GM23338 (cell line): ENCODE results near the gene PARP8. TPM values are rescaled to one million over a fixed set of nuclear protein-coding genes. Genes with fewer than 3 reads are reported as not detected.
"Not testable (repeated sequence)": the region's sequence is repeated elsewhere in the genome, so short reads cannot be mapped to it uniquely, and the experiment has no call there.

Experiments
- ATAC-seq: fragments of 200-7000 bp; cut with Tn5 transposase; 3 replicates; pipeline ENCODE4 v1.9.1; 2020
- DNase-seq: peaks from one replicate; pipeline ENCODE4 v3.0.0-alpha.2; 2015; ENCODE audit warnings: low spot score
- H2AFZ ChIP-seq: fragments of 200-600 bp; sonication (generic); 2 replicates; pipeline ENCODE4 v1.8.0; 2016; ENCODE audit warnings: antibody characterized with exemption, mild to moderate bottlenecking, moderate library complexity
- H3F3A ChIP-seq: fragments of 200-600 bp; sonication (generic); replicated peaks from 2 replicates; pipeline ENCODE4 v1.8.0; 2017; ENCODE audit warnings: antibody characterized with exemption, mixed run types, low read depth
- H3K27ac ChIP-seq: fragments of 200-600 bp; sonication (generic); 2 replicates; pipeline ENCODE4 v1.6.1; 2016; ENCODE audit warnings: low read depth
- H3K27me3 ChIP-seq: fragments of 200-600 bp; sonication (generic); 2 replicates; pipeline ENCODE4 v1.8.0; 2016; ENCODE audit warnings: mild to moderate bottlenecking, mixed run types, moderate library complexity; ENCODE audit not compliant: insufficient read depth
- H3K36me3 ChIP-seq: fragments of 200-600 bp; sonication (generic); 2 replicates; pipeline ENCODE4 v1.8.0; 2016; ENCODE audit warnings: mild to moderate bottlenecking; ENCODE audit not compliant: insufficient read depth
- H3K4me1 ChIP-seq: fragments of 200-600 bp; sonication (generic); 2 replicates; pipeline ENCODE4 v1.8.0; 2016; ENCODE audit warnings: mild to moderate bottlenecking, moderate library complexity; ENCODE audit not compliant: insufficient read depth
- H3K4me2 ChIP-seq: fragments of 200-600 bp; sonication (generic); 2 replicates; pipeline ENCODE4 v1.7.1; 2017; ENCODE audit warnings: mixed run types
- H3K4me3 ChIP-seq: fragments of 200-600 bp; sonication (generic); 2 replicates; pipeline ENCODE4 v1.6.1; 2016; ENCODE audit warnings: mixed run types
- H3K79me2 ChIP-seq: fragments of 200-600 bp; sonication (generic); replicated peaks from 2 replicates; pipeline ENCODE4 v1.8.0; 2017; ENCODE audit warnings: mild to moderate bottlenecking; ENCODE audit not compliant: insufficient read depth
- H3K9me2 ChIP-seq: fragments of 200-600 bp; sonication (generic); 2 replicates; pipeline ENCODE4 v1.8.0; 2017; ENCODE audit not compliant: insufficient read depth
- H4K20me1 ChIP-seq: fragments of 200-600 bp; sonication (generic); replicated peaks from 2 replicates; pipeline ENCODE4 v1.8.0; 2017; ENCODE audit warnings: mild to moderate bottlenecking; ENCODE audit not compliant: insufficient read depth
- H3K27ac Mint-ChIP-seq: 2 replicates; pipeline ENCODE4 v1.8.0; 2020; ENCODE audit warnings: inconsistent platforms, mild to moderate bottlenecking, moderate library complexity, mixed read lengths
- H3K27me3 Mint-ChIP-seq: 3 replicates; pipeline ENCODE4 v1.8.0; 2022; ENCODE audit warnings: low read depth, mild to moderate bottlenecking, moderate library complexity, mixed read lengths, inconsistent platforms; ENCODE audit not compliant: insufficient read depth, poor library complexity
- H3K36me3 Mint-ChIP-seq: 3 replicates; pipeline ENCODE4 v1.8.0; 2021; ENCODE audit warnings: low read depth, mild to moderate bottlenecking, inconsistent platforms, moderate library complexity, mixed read lengths
- H3K4me1 Mint-ChIP-seq: 3 replicates; pipeline ENCODE4 v1.8.0; 2020; ENCODE audit warnings: mild to moderate bottlenecking, inconsistent platforms, mixed read lengths
- H3K4me3 Mint-ChIP-seq: 3 replicates; pipeline ENCODE4 v1.8.0; 2021; ENCODE audit warnings: moderate library complexity, mild to moderate bottlenecking, inconsistent platforms, mixed read lengths
- H3K9me3 Mint-ChIP-seq: 3 replicates; pipeline ENCODE4 v1.8.0; 2020; ENCODE audit warnings: moderate library complexity, mild to moderate bottlenecking, inconsistent platforms, mixed read lengths
- CREB1 ChIP-seq: fragments of 250-450 bp; sonication (Bioruptor Pico); IDR thresholded peaks from 2 replicates; pipeline ENCODE4 v1.5.0; 2020; ENCODE audit warnings: low read depth, mild to moderate bottlenecking, moderate library complexity
- ETS1 ChIP-seq: IDR thresholded peaks from 2 replicates; pipeline ENCODE4 v1.6.1; 2016; ENCODE audit warnings: antibody characterized with exemption
- EZH2 ChIP-seq: fragments of 200-600 bp; sonication (generic); IDR thresholded peaks from one replicate; pipeline ENCODE4 v1.8.0; 2017; ENCODE audit warnings: antibody characterized with exemption, mild to moderate bottlenecking, low read depth; ENCODE audit not compliant: unreplicated experiment
- EZH2phosphoT487 ChIP-seq: fragments of 200-600 bp; sonication (generic); IDR thresholded peaks from one replicate; pipeline ENCODE4 v1.8.1; 2018; ENCODE audit warnings: antibody characterized with exemption; ENCODE audit not compliant: unreplicated experiment
- JUNB ChIP-seq: IDR thresholded peaks from one replicate; pipeline ENCODE4 v1.6.1; 2016; ENCODE audit warnings: antibody characterized with exemption; ENCODE audit not compliant: unreplicated experiment
- NANOG ChIP-seq: IDR thresholded peaks from 2 replicates; pipeline ENCODE4 v1.6.1; 2016; ENCODE audit warnings: antibody characterized with exemption, borderline replicate concordance
- POLR2AphosphoS5 ChIP-seq: IDR thresholded peaks from 2 replicates; pipeline ENCODE4 v1.6.1; 2016; ENCODE audit warnings: antibody characterized with exemption, low read depth
- REST ChIP-seq: IDR thresholded peaks from one replicate; pipeline ENCODE4 v1.6.1; 2018; ENCODE audit warnings: antibody characterized with exemption; ENCODE audit not compliant: unreplicated experiment
- STAT1 ChIP-seq: IDR thresholded peaks from one replicate; pipeline ENCODE4 v1.6.1; 2016; ENCODE audit warnings: antibody characterized with exemption; ENCODE audit not compliant: unreplicated experiment
- ZNF114 ChIP-seq: fragments of 250-450 bp; sonication (Bioruptor Pico); IDR thresholded peaks from 2 replicates; pipeline ENCODE4 v1.5.0; 2020; ENCODE audit warnings: mild to moderate bottlenecking, moderate library complexity
- ZNF331 ChIP-seq: fragments of 250-450 bp; sonication (Bioruptor Pico); IDR thresholded peaks from 2 replicates; pipeline ENCODE4 v1.5.0; 2020; ENCODE audit warnings: low read depth, mild to moderate bottlenecking, moderate library complexity
- ZNF462 ChIP-seq: fragments of 250-450 bp; sonication (Bioruptor Pico); IDR thresholded peaks from 2 replicates; pipeline ENCODE4 v1.5.0; 2020; ENCODE audit warnings: mild to moderate bottlenecking, moderate library complexity
- polyA plus RNA-seq: library from polyadenylated mRNA; unstranded; fragments of >200 nt; fragmentation: Nextera tagmentation; extraction: Ambion mirVana; gene quantifications from 2 replicates; pipeline ENCODE4 v1.2.1, GENCODE V29; 2016
- total RNA-seq: library from RNA; depleted of rRNA; stranded (reverse); fragments of >200 nt; shearing (Covaris generic); gene quantifications from 2 replicates; pipeline ENCODE4 v1.2.3, GENCODE V29; 2014

The PARP8 gene
- total and polyA plus RNA-seq, 2 experiments from 2014 or later, result 13.0 to 25.0 TPM

GRCh38 chr5:50774446-50775175, 108.2 kb downstream of the PARP8 start:
- not testable (repeated sequence) for H3K4me1 ChIP-seq, H3K79me2 ChIP-seq, DNase-seq, H3K4me2 ChIP-seq, ATAC-seq, H3K4me3 Mint-ChIP-seq, H3K4me1 Mint-ChIP-seq, H3K9me2 ChIP-seq, H2AFZ ChIP-seq, H3K27me3 ChIP-seq, H3K27me3 Mint-ChIP-seq, H3K4me3 ChIP-seq, H4K20me1 ChIP-seq, H3F3A ChIP-seq, H3K27ac ChIP-seq, H3K27ac Mint-ChIP-seq
- H3K9me3 Mint-ChIP-seq, result peaks cover 43% of the 10 kb centered on the region
- peaks cover 67% of the 10 kb centered on the region for H3K36me3 Mint-ChIP-seq
- H3K36me3 ChIP-seq, result peaks cover 19% of the 10 kb centered on the region

- H3K27ac Mint-ChIP-seq, result no peak overlapping the region
- no peaks in the 10 kb centered on the region for H3K79me2 ChIP-seq
- no peak for ATAC-seq
- TF ChIP-seq POLR2AphosphoS5 (no peak), ZNF114 (no peak), ZNF462 (no peak), ETS1 (no peak), REST (no peak), STAT1 (no peak), ZNF331 (CRISPR knock-in tag) (no peak), JUNB (no peak), EZH2phosphoT487 (no peak), CREB1 (CRISPR knock-in tag) (no peak), EZH2 (no peak), NANOG (no peak)
These were observed 119.6 kb downstream of the PARP8 start for GRCh38 chr5:50786073-50786472.

More at GRCh38 chr5:50786073-50786472, 119.6 kb downstream of the PARP8 start:
- Histone ChIP-seq H3K27ac (no peak overlapping the region), H3K4me2 (no peak overlapping the region), H3K36me3 (no peaks in the 10 kb centered on the region; the same call in 1 of the 2 replicates), H3F3A (no peaks in the 10 kb centered on the region), H3K4me3 (no peak overlapping the region), H4K20me1 (no peaks in the 10 kb centered on the region), H3K27me3 (no peaks in the 10 kb centered on the region), H2AFZ (no peak overlapping the region), H3K4me1 (no peaks in the 10 kb centered on the region), H3K9me2 (no peaks in the 10 kb centered on the region)
- Mint-ChIP-seq H3K36me3 (peaks cover 16% of the 10 kb centered on the region; the same call in 2 of the 3 replicates), H3K4me1 (no peaks in the 10 kb centered on the region), H3K27me3 (peaks cover 2% of the 10 kb centered on the region), H3K4me3 (no peak overlapping the region), H3K9me3 (no peaks in the 10 kb centered on the region)
- no peak for DNase-seq
